Measurements from ENCODE around the gene ANOS1. TPM values are rescaled to one million over a fixed set of nuclear protein-coding genes. Genes with fewer than 3 reads are reported as not detected.

The ANOS1 gene
- total RNA-seq, 1 donor from 2014 or later = 0.08 TPM

- H3K27ac Mint-ChIP-seq (ENCODE audit: unreplicated experiment) = no peak overlapping the region
- no peaks in the 10 kb centered on the region for H3K36me3 Mint-ChIP-seq (ENCODE audit: unreplicated experiment)
- H3K4me3 Mint-ChIP-seq (ENCODE audit: unreplicated experiment) = no peak overlapping the region
- H3K4me1 Mint-ChIP-seq (ENCODE audit: unreplicated experiment) = no peaks in the 10 kb centered on the region
- peaks cover 5% of the 10 kb centered on the region for H3K27me3 Mint-ChIP-seq (ENCODE audit: unreplicated experiment)
- TF ChIP-seq CTCF (IDR thresholded peaks at IDR 0.05) = no peak
- no peaks in the 10 kb centered on the region for H3K9me3 Mint-ChIP-seq (ENCODE audit: unreplicated experiment)
- DNase-seq (ENCODE audit: extremely low spot score, unreplicated experiment) = no peak
Observed at GRCh38 chrX:8688776-8689175, 43.2 kb downstream of the ANOS1 start.

GRCh38 chrX:8684201-8684965, 47.6 kb downstream of the ANOS1 start:
- no peak for TF ChIP-seq CTCF (IDR thresholded peaks at IDR 0.05)
- Mint-ChIP-seq H3K27me3 (ENCODE audit: unreplicated experiment) (peaks cover 7% of the 10 kb centered on the region), H3K36me3 (ENCODE audit: unreplicated experiment) (no peaks in the 10 kb centered on the region), H3K9me3 (ENCODE audit: unreplicated experiment) (no peaks in the 10 kb centered on the region), H3K4me1 (ENCODE audit: unreplicated experiment) (no peaks in the 10 kb centered on the region), H3K27ac (ENCODE audit: unreplicated experiment) (no peak overlapping the region), H3K4me3 (ENCODE audit: unreplicated experiment) (no peak overlapping the region)
- DNase-seq (ENCODE audit: extremely low spot score, unreplicated experiment) = no peak

GRCh38 chrX:8683687-8684086, 48.2 kb downstream of the ANOS1 start:
- DNase-seq (ENCODE audit: extremely low spot score, unreplicated experiment) = no peak
- Mint-ChIP-seq H3K27ac (ENCODE audit: unreplicated experiment) (no peak overlapping the region), H3K9me3 (ENCODE audit: unreplicated experiment) (no peaks in the 10 kb centered on the region), H3K4me1 (ENCODE audit: unreplicated experiment) (no peaks in the 10 kb centered on the region), H3K36me3 (ENCODE audit: unreplicated experiment) (no peaks in the 10 kb centered on the region), H3K27me3 (ENCODE audit: unreplicated experiment) (peaks cover 7% of the 10 kb centered on the region), H3K4me3 (ENCODE audit: unreplicated experiment) (no peak overlapping the region)
- TF ChIP-seq CTCF (IDR thresholded peaks at IDR 0.05) = no peak

GRCh38 chrX:8679550-8679949, 52.4 kb downstream of the ANOS1 start:
- H3K4me3 Mint-ChIP-seq (ENCODE audit: unreplicated experiment) = no peak overlapping the region

More at GRCh38 chrX:8679550-8679949, 52.4 kb downstream of the ANOS1 start:
- H3K36me3 Mint-ChIP-seq (ENCODE audit: unreplicated experiment) = no peaks in the 10 kb centered on the region
- no peak for TF ChIP-seq CTCF (IDR thresholded peaks at IDR 0.05)
- H3K9me3 Mint-ChIP-seq (ENCODE audit: unreplicated experiment) = peaks cover 3% of the 10 kb centered on the region
- no peak for DNase-seq (ENCODE audit: extremely low spot score, unreplicated experiment)
- peaks cover 4% of the 10 kb centered on the region for H3K27me3 Mint-ChIP-seq (ENCODE audit: unreplicated experiment)
- H3K27ac Mint-ChIP-seq (ENCODE audit: unreplicated experiment) = no peak overlapping the region
- no peaks in the 10 kb centered on the region for H3K4me1 Mint-ChIP-seq (ENCODE audit: unreplicated experiment)
